CD4-positive, alpha-beta T cell treated with Interleukin-6 for 4 hours (primary cell): ENCODE data around the gene ARHGEF10L.

Experiments
- DNase-seq: peaks from one replicate; pipeline ENCODE4 v3.0.0-alpha.2; 2020; ENCODE audit warnings: mixed read lengths

The ARHGEF10L gene

DNA sequence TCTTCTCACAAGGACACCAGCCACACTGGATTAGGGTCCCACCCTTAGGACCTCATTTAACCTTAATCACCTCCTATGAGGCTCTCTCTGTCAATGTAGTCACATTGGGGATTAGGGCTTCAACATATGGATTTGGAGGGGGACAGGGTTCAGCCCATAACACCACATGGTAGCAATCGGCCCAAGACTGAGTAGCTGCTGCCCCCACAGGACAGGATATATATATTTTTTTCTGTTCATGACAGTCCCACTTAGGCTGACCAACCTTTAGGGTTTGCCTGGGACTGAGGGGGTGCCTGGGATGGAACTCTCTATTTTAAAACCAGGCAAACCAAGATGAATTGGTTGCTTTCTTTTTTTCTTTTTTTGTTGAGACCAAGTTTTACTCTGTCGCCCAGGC lies 207.4 kb downstream of the ARHGEF10L start:
- DNase-seq = no peak
